Right lobe of liver (tissue), 6 donors: Measurements from ENCODE around the gene EFNA3. TPM values are rescaled to one million over a fixed set of nuclear protein-coding genes. Genes with fewer than 3 reads are reported as not detected.

ENCODE experiments used
- ATAC-seq, 4 donors: fragments of 200-7000 bp; cut with Tn5 transposase; one replicate each; pipeline ENCODE4 v1.9.1; 2020; ENCODE audit warnings: mild to moderate bottlenecking in 4 of 4, moderate library complexity in 4 of 4
- DNase-seq, 3 donors: peaks; one replicate each; pipeline ENCODE4 v3.0.0-alpha.2; 2020
- H3K27ac ChIP-seq, 3 donors: fragments of 200-600 bp; one replicate each; pipeline ENCODE4 v1.8.0; 2022
- H3K27me3 ChIP-seq, 2 donors: fragments of 200-600 bp; one replicate each; pipeline ENCODE4 v1.8.0; 2022
- H3K36me3 ChIP-seq, 4 donors: fragments of 200-600 bp; sonication (generic) in 1 of 4; one replicate each; pipeline versions ENCODE4 v1.5.1 to v1.8.0; 2017 to 2022; ENCODE audit warnings: control low read depth in 1 of 4
- H3K4me1 ChIP-seq, 4 donors: fragments of 200-600 bp; sonication (generic) in 1 of 4; one replicate each; pipeline versions ENCODE4 v1.5.1 to v1.8.0; 2017 to 2022; ENCODE audit warnings: control low read depth in 1 of 4
- H3K4me3 ChIP-seq, 3 donors: fragments of 200-600 bp; one replicate each; pipeline ENCODE4 v1.8.0; 2022
- H3K9me3 ChIP-seq, 4 donors: fragments of 200-600 bp; sonication (generic) in 1 of 4; one replicate each; pipeline versions ENCODE4 v1.5.1 to v1.8.0; 2017 to 2022; ENCODE audit warnings: control low read depth in 1 of 4
- POLR2A ChIP-seq: fragments of 450-650 bp; IDR thresholded peaks from one replicate; pipeline ENCODE4 v1.6.1; 2017; ENCODE audit warnings: antibody characterized with exemption, mild to moderate bottlenecking
- WGBS: methylation state at CpG from one replicate; pipeline ENCODE4 v1.1.6; 2018; ENCODE audit warnings: low coverage, low lambda C conversion rate; ENCODE audit not compliant: insufficient coverage; ENCODE audit errors: missing lambda C conversion rate; 5-methylcytosine and 5-hydroxymethylcytosine counted together
- intact Hi-C, 2 donors: fragments of 100-400 bp; cut with DNase I; formaldehyde crosslinking; loops; one replicate each; pipeline versions ENCODE4 v1.11.2 to v1.14.1; 2022
- total RNA-seq, 6 experiments: library from RNA; depleted of rRNA in 2 of 6; stranded (reverse); fragments of >200 nt in 2 of 6; fragmentation: NEBNext Ultra II Directional in 3 of 6; extraction: Animal tissue kit (Norgen Biotek cat#: 25700) in 3 of 6; gene quantifications; one replicate each; pipeline versions ENCODE4 v1.1.0 to v1.2.4, GENCODE V29; 2016 to 2023
- TF ChIP-seq, protein P1 (sequence below), 4 donors: fragments of 200-600 bp in 3 of 4; fragments of 450-650 bp in 1 of 4; IDR thresholded peaks; one replicate each; pipeline versions ENCODE4 v1.5.1 to v1.8.0; 2016 to 2022; ENCODE audit warnings: antibody characterized with exemption in 4 of 4, mild to moderate bottlenecking in 2 of 4
- donor health status: DM: no; HTN: yes; CAD: no.
- donor health status: DM: no; HTN: no; CAD: no.
- donor health status: DM: no; HTN: no; CAD: no.
- donor health status: DM: no; HTN: yes; CAD: no.
- donor health status: DM: no; HTN: yes; CAD: no.

The EFNA3 gene
- total RNA-seq, 6 experiments from 2014 or later = 0.26 to 4.0 (median 2.5) TPM

DNA sequence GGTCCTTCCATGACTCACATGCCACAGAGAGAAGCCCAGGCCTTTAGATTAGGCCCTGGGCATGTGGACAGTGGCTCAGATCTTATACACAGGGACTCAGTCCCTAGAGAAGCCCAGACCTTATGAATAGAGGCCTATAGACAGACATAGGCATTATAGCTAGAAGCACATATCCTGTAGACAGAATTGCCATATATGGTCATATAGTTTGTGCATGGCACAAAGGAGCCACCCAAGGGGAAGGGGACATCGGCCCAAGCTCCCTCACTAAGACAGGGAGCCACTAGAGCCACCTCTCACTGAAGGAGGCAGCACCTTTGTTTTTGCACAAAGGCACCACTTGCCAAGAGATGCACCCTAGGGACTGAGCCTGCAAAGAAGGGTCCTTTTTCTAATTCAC lies 2.3 kb upstream of the EFNA3 start:
- WGBS = no CpG with 5 or more reads among the region's 1 CpG
- ATAC-seq (no peak), DNase-seq (no peak)
- Histone ChIP-seq H3K4me1 (peaks cover 0 to 28% (median 8%) of the 10 kb centered on the region in 4 donors), H3K4me3 (no peak overlapping the region), H3K27ac (no peak overlapping the region), H3K9me3 (no peaks in the 10 kb centered on the region), H3K27me3 (peaks cover 12 to 19% of the 10 kb centered on the region in 2 donors), H3K36me3 (no peaks in the 10 kb centered on the region)
- no peak for TF ChIP-seq POLR2A
- TF ChIP-seq, protein P1, sequence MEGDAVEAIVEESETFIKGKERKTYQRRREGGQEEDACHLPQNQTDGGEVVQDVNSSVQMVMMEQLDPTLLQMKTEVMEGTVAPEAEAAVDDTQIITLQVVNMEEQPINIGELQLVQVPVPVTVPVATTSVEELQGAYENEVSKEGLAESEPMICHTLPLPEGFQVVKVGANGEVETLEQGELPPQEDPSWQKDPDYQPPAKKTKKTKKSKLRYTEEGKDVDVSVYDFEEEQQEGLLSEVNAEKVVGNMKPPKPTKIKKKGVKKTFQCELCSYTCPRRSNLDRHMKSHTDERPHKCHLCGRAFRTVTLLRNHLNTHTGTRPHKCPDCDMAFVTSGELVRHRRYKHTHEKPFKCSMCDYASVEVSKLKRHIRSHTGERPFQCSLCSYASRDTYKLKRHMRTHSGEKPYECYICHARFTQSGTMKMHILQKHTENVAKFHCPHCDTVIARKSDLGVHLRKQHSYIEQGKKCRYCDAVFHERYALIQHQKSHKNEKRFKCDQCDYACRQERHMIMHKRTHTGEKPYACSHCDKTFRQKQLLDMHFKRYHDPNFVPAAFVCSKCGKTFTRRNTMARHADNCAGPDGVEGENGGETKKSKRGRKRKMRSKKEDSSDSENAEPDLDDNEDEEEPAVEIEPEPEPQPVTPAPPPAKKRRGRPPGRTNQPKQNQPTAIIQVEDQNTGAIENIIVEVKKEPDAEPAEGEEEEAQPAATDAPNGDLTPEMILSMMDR (IDR thresholded peaks at IDR 0.05) = no peak
- intact Hi-C loops = no loop called here

DNA sequence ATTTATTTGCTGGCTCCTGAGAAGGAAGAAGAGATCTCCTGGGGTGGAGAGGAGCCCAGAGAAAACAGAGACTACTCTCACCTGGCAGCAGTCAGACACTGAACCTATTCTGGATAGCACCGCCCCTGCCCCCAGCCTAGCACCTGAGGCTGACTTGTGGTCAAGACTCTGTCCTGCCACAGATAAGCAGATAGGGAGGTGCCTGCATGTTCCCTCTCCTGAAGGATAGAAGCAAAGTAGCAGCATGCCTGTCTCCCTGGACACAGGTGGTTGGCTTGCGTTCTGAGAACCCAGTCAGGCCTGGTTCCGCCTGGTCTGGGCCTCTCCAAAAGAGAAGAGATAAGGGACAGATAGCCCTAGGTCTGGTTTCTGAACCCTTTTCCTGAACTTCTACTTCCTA lies 1.3 kb upstream of the EFNA3 start:
- H3K4me3 ChIP-seq = no peak overlapping the region
- peaks cover 12 to 26% of the 10 kb centered on the region in 2 donors for H3K27me3 ChIP-seq
- TF ChIP-seq, protein P1 (IDR thresholded peaks at IDR 0.05) = no peak
- TF ChIP-seq POLR2A = no peak
- no peaks in the 10 kb centered on the region for H3K9me3 ChIP-seq
- H3K4me1 ChIP-seq = peaks cover 0 to 37% (median 10%) of the 10 kb centered on the region in 4 donors
- 60% methylated on average over 2 of the region's 3 CpGs for WGBS
- no peak for DNase-seq
- H3K27ac ChIP-seq = no peak overlapping the region
- no peak for ATAC-seq
- intact Hi-C loops = no loop called here
- no peaks in the 10 kb centered on the region for H3K36me3 ChIP-seq

DNA sequence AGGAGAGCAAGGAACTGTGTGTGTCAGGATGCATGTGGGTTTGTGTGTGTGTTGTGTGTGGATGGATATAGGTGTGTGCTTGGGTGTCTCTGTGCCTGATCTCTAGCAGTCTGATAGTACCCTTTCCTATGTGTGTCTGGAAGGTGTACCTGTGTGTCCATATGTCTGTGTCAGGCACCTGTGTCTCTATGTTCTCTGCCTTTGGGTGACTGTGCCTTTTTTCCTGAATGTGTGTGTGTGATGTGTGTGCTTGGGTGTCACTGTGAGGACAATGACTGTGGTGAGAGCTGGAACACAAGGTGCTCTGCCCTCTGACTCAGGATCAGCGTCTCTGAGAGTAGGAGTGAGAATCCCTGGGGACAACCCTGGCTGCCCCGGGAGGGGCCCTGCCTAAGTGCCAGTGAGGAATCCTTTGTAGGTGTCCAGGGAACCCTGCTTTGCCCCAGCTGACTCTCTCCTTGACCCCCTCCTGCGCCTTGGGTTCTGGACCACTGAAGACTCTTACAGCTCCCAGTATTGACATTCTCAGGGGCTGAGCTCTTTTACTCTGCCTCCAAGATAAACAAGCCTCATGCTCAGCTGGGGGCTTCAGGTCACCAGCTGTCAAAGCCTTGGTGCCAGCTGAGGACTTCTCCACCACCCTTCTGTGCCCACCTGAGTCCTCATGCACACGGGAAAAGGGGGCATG lies 735 bp upstream of the EFNA3 start:
- TF ChIP-seq POLR2A = no peak
- TF ChIP-seq, protein P1 (IDR thresholded peaks at IDR 0.05) = no peak
- Histone ChIP-seq H3K4me3 (no peak overlapping the region), H3K27ac (no peak overlapping the region), H3K27me3 (peaks cover 14 to 28% of the 10 kb centered on the region in 2 donors), H3K9me3 (no peaks in the 10 kb centered on the region), H3K36me3 (no peaks in the 10 kb centered on the region), H3K4me1 (peaks cover 0 to 40% (median 10%) of the 10 kb centered on the region in 4 donors)
- DNase-seq (no peak), ATAC-seq (no peak)
- intact Hi-C loops = no loop called here
- WGBS = 60% methylated on average over 2 of the region's 4 CpGs

DNA sequence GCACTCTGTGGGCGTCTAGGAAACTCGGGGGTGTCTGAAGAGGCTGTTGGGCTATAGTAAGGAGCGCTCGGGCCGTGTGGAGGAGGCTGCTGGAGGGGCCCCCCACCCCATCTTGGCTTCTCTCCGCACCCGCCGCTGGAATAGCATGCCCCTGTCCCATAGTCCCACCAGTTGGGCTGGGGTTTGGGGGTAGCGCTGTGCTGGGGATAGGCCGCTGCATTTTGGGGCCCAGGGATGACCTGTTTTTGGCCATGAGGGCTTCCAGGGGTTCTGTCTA lies 511 bp downstream of the EFNA3 start:
- TF ChIP-seq, protein P1 (IDR thresholded peaks at IDR 0.05) = no peak
- no peak for TF ChIP-seq POLR2A
- peak overlapping the region; percentile 29 to 44 (median 38) for H3K4me3 ChIP-seq
- peaks cover 0 to 42% (median 12%) of the 10 kb centered on the region in 4 donors for H3K4me1 ChIP-seq
- no peaks in the 10 kb centered on the region for H3K9me3 ChIP-seq
- no peak overlapping the region for H3K27ac ChIP-seq
- DNase-seq (no peak), ATAC-seq (no peak)
- intact Hi-C loops = no loop called here
- 17% methylated on average over 7 of the region's 10 CpGs for WGBS
- H3K36me3 ChIP-seq = no peaks in the 10 kb centered on the region
- peaks cover 18 to 34% of the 10 kb centered on the region in 2 donors for H3K27me3 ChIP-seq
